Urothelium cell line (cell line): Measurements from ENCODE around the gene NUTM2E.
A peak's percentile ranks its signal among the peaks of the same experiment; 100 is the strongest.
"Not testable (repeated sequence)": the region's sequence is repeated elsewhere in the genome, so short reads cannot be mapped to it uniquely, and the experiment has no call there.

Experiments used
- DNase-seq: peaks from one replicate; pipeline ENCODE4 v3.0.0; 2011; ENCODE audit warnings: low spot score, mixed read lengths
- FAIRE-seq: peaks from 2 replicates; lab custom pipeline; 2011; peaks lifted over from hg19 to GRCh38; lab: Jason Lieb, UNC

The NUTM2E gene

GRCh38 chr10:79826496-79827215, at the start of gene NUTM2E:
Gene NUTM2E, plus strand, starts transcription at chr10:79826739. Its CDS starts 15,002 bp downstream, at chr10:79841741.
- not testable (repeated sequence) for FAIRE-seq
- DNase-seq = peak; percentile 53

GRCh38 chr10:79777997-79778396, 48.5 kb upstream of the NUTM2E start:
- not testable (repeated sequence) for DNase-seq, FAIRE-seq

- FAIRE-seq = not testable (repeated sequence)
- DNase-seq = peak; percentile 71
These were observed 47.1 kb upstream of the NUTM2E start for GRCh38 chr10:79779310-79779938.

- FAIRE-seq = not testable (repeated sequence)
These were observed 46.5 kb upstream of the NUTM2E start for GRCh38 chr10:79779992-79780391.

GRCh38 chr10:79781584-79781983, 45.0 kb upstream of the NUTM2E start:
- not testable (repeated sequence) for DNase-seq, FAIRE-seq

More at GRCh38 chr10:79779992-79780391, 46.5 kb upstream of the NUTM2E start:
- DNase-seq = not testable (repeated sequence)

GRCh38 chr10:79787455-79787952, 39.0 kb upstream of the NUTM2E start:
- not testable (repeated sequence) for DNase-seq, FAIRE-seq

GRCh38 chr10:79789351-79789750, 37.2 kb upstream of the NUTM2E start:
- FAIRE-seq, DNase-seq: not testable (repeated sequence)

GRCh38 chr10:79791906-79792517, 34.5 kb upstream of the NUTM2E start:
- not testable (repeated sequence) for DNase-seq, FAIRE-seq

GRCh38 chr10:79799337-79799736, 27.2 kb upstream of the NUTM2E start:
- FAIRE-seq, DNase-seq: not testable (repeated sequence)

- not testable (repeated sequence) for FAIRE-seq, DNase-seq
These were observed 20.7 kb upstream of the NUTM2E start for GRCh38 chr10:79805857-79806256.

GRCh38 chr10:79811895-79812294, 14.6 kb upstream of the NUTM2E start:
- not testable (repeated sequence) for DNase-seq, FAIRE-seq

GRCh38 chr10:79816290-79816689, 10.2 kb upstream of the NUTM2E start:
- not testable (repeated sequence) for DNase-seq, FAIRE-seq

GRCh38 chr10:79823387-79823786, 3.2 kb upstream of the NUTM2E start:
- not testable (repeated sequence) for DNase-seq, FAIRE-seq

- not testable (repeated sequence) for FAIRE-seq, DNase-seq
These were observed 940 bp upstream of the NUTM2E start for GRCh38 chr10:79825587-79826011.

- not testable (repeated sequence) for DNase-seq, FAIRE-seq
These were observed 426 bp upstream of the NUTM2E start for GRCh38 chr10:79826131-79826495.

GRCh38 chr10:79833833-79834232, 7.3 kb downstream of the NUTM2E start:
- DNase-seq, FAIRE-seq: not testable (repeated sequence)

- DNase-seq, FAIRE-seq: not testable (repeated sequence)
These were observed 9.4 kb downstream of the NUTM2E start for GRCh38 chr10:79835891-79836290.

- not testable (repeated sequence) for DNase-seq
These were observed 10.4 kb downstream of the NUTM2E start for GRCh38 chr10:79836891-79837290.

GRCh38 chr10:79838441-79838840, 11.9 kb downstream of the NUTM2E start:
- FAIRE-seq, DNase-seq: not testable (repeated sequence)

More at GRCh38 chr10:79836891-79837290, 10.4 kb downstream of the NUTM2E start:
- FAIRE-seq = not testable (repeated sequence)

GRCh38 chr10:79853191-79853854, 26.8 kb downstream of the NUTM2E start:
- DNase-seq, FAIRE-seq: not testable (repeated sequence)
